GM19395 (cell line): ENCODE results near the gene JKAMP.

Source experiments
- ATAC-seq: cut with Tn5 transposase; IDR thresholded peaks from one replicate; pipeline ENCODE4 v1.9.1; 2021; ENCODE audit warnings: mild to moderate bottlenecking, moderate library complexity; ENCODE audit not compliant: unreplicated experiment

The JKAMP gene

DNA sequence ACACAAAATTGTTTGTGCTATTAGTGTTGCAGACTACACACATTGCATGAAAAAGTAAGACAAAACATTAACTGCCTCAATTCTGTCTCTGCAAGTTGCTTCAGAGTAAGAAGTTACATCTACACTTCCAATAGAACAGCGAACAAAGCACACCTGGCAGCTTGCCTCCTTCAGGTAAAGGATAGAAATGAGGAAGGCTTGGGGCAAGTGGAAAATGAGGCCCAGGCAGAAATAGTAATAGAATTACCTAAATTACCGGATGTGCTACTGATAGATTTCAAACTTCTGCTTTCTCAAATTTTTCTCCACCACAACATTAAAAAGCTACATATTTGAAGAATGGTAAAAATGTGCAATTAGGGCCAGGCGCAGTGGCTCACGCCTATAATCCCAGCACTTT lies 54.6 kb downstream of the JKAMP start:
- no peak for ATAC-seq

DNA sequence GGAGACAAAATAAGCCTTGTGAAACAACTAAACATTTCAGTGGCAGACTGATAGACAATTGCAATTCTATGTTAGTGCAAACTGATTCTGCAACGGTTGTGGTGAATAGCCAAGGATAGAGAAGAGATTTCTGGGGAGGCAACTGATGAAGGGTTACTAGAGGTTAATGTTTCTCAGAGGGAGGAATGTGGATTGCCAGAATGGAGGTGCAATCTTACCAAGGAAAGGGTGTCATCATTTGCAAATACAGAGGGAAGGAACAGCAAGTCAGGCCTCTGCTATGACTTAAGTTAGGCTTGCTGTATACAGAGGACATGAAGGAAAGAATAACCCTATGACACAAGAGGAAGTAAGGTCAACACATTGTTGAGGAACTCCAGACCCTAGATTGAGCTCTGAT lies 56.5 kb downstream of the JKAMP start:
- ATAC-seq, result no peak

DNA sequence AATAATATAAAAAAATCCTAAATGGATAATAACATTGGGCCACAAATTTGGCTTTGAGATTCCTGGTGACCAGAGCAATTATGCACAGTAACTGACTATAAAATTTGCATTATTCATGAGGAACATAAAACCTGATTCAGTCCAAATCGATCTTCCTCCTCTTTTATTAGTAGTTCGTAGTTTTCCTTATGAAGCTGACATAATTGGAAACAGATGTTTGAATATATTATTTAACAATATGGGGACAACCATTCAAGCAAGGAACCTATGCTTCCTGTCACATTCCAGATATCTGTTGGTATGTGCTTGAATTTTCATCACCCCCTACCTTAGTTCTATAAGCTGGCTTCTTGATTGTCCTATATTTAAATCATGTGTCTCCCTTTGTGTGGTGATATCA lies 57.4 kb downstream of the JKAMP start:
- ATAC-seq, result no peak

DNA sequence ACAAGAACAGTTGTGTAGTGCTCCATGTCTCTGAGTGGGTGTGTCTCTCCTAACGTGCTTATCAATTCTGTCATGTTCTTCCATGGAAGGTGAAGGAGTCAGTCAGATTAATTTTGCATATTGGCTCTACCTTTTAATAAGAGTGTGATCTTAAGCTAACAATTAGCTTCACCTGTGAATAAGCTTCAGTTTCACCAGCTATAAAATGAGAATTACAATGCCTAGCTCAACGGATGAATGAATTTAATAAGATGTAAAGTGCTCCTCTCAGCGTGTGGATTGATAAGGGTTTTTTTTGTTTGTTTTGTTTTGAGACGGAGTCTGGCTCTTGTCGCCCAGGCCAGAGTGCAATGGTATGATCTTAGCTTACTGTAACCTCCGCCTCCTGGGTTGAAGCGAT lies 59.6 kb downstream of the JKAMP start:
- no peak for ATAC-seq

DNA sequence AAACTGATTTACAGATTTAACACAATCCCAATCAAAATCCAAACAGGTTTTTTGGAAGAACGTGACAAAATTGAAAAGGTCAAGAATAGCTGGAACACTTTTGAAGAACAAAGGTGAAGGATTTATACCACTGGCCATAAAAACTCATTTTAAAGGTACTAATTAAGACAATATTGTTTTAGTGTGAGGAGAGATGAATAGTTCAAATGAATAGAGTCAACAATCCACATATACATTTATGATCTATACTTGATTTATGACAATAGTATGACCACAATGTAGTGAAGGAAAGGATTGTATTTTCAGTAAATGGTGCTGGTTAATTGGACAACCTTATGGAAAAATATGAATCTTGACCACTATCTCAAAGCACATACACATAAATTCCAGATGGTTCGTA lies 63.0 kb downstream of the JKAMP start:
- ATAC-seq, result no peak
